Panc1 (cell line): Measurements from ENCODE around the gene PPARG. TPM values are rescaled to one million over a fixed set of nuclear protein-coding genes. Genes with fewer than 3 reads are reported as not detected.

Experiments used
- ATAC-seq: fragments of 200-7000 bp; cut with Tn5 transposase; 2 replicates; pipeline ENCODE4 v1.9.1; 2020; ENCODE audit warnings: mild to moderate bottlenecking, moderate library complexity
- BruUV-seq: library from RNA; stranded (reverse); fragments of 400-500 nt; replicated peaks from 2 replicates; lab custom pipeline; 2021; lab: Mats Ljungman, UMichigan
- CTCF ChIA-PET: fragments of 300-600 bp; sonication (Branson Sonifier 250); formaldehyde crosslinking; loops from one replicate; lab custom pipeline; 2022; ENCODE audit warnings: antibody characterized with exemption; lab: Charles Lee
- POLR2A ChIA-PET: fragments of 300-600 bp; sonication (Branson Sonifier 250); formaldehyde crosslinking; loops from one replicate; lab custom pipeline; 2022; ENCODE audit warnings: antibody characterized with exemption; lab: Charles Lee
- DNase-seq: peaks from one replicate; pipeline ENCODE4 v3.0.0-alpha.2; 2010; ENCODE audit warnings: low read depth, low spot score
- H3K27ac ChIP-seq: 2 replicates; pipeline ENCODE4 v1.5.1; 2011; ENCODE audit warnings: mild to moderate bottlenecking, low read length, inconsistent platforms
- H3K27me3 ChIP-seq: fragments of 200-500 bp; sonication (Bioruptor generic); 2 replicates; pipeline ENCODE4 v1.6.0; 2014; ENCODE audit warnings: low read length, inconsistent platforms; ENCODE audit not compliant: control insufficient read depth, insufficient read depth
- H3K36me3 ChIP-seq: fragments of 200-500 bp; sonication (Bioruptor generic); 2 replicates; pipeline ENCODE4 v1.5.1; 2014; ENCODE audit warnings: inconsistent platforms, mild to moderate bottlenecking, low read length, moderate library complexity; ENCODE audit not compliant: control insufficient read depth, insufficient read depth
- H3K4me1 ChIP-seq: 2 replicates; pipeline ENCODE4 v1.5.1; 2011; ENCODE audit warnings: inconsistent platforms, mild to moderate bottlenecking, low read length, moderate library complexity; ENCODE audit not compliant: control insufficient read depth, insufficient read depth
- H3K4me3 ChIP-seq, 2 experiments: 2 replicates each; pipeline ENCODE4 v1.5.1; 2011 to 2012; ENCODE audit warnings: low read depth in 2 of 2, low read length in 2 of 2, mild to moderate bottlenecking in 2 of 2, inconsistent platforms in 1 of 2, moderate library complexity in 1 of 2
- H3K9me3 ChIP-seq: fragments of 200-500 bp; sonication (Bioruptor generic); 2 replicates; pipeline ENCODE4 v1.5.1; 2014; ENCODE audit warnings: low read depth, mild to moderate bottlenecking, inconsistent platforms, low read length, moderate library complexity; ENCODE audit not compliant: control insufficient read depth, insufficient read depth
- POLR2AphosphoS5 ChIP-seq: IDR thresholded peaks from 2 replicates; pipeline ENCODE4 v1.6.1; 2012; ENCODE audit warnings: mild to moderate bottlenecking, low read depth, low read length, moderate library complexity
- SIN3A ChIP-seq: IDR thresholded peaks from 2 replicates; pipeline ENCODE4 v1.6.1; 2012; ENCODE audit warnings: low read depth, mild to moderate bottlenecking, low read length, moderate library complexity, borderline replicate concordance; ENCODE audit not compliant: insufficient read depth
- TCF7L2 ChIP-seq: IDR thresholded peaks from 2 replicates; pipeline ENCODE4 v1.6.1; 2011; ENCODE audit warnings: mild to moderate bottlenecking, low read depth, low read length, inconsistent platforms
- in situ Hi-C: cut with HindIII; loops from 2 replicates; pipeline ENCODE4 v1.10.0; 2016; ENCODE audit warnings: low sequenced_read_pairs, low pct_unique_long_range_greater_than_20kb
- intact Hi-C: fragments of 100-400 bp; cut with micrococcal nuclease; formaldehyde crosslinking; loops from one replicate; pipeline ENCODE4 v1.10.0; 2022; ENCODE audit not compliant: unreplicated experiment
- total RNA-seq: library from RNA; stranded (reverse); gene quantifications from one replicate; pipeline ENCODE4 v1.2.1, GENCODE V29; 2021; ENCODE audit not compliant: unreplicated experiment
- TF ChIP-seq, protein P1 (sequence below), 2 experiments: IDR thresholded peaks; 2 replicates each; pipeline ENCODE4 v1.6.1; 2011 to 2012; ENCODE audit warnings: low read depth in 2 of 2, control low read depth in 1 of 2, low read length in 1 of 2, mild to moderate bottlenecking in 1 of 2, moderate library complexity in 1 of 2; ENCODE audit not compliant: insufficient read depth in 1 of 2
- TF ChIP-seq, protein P2 (sequence below): fragments of 450-650 bp; IDR thresholded peaks from 2 replicates; pipeline ENCODE4 v1.5.1; 2017; ENCODE audit warnings: mild to moderate bottlenecking

Gene PPARG
- total RNA-seq, 1 experiment from 2014 or later: 88.1 TPM

DNA sequence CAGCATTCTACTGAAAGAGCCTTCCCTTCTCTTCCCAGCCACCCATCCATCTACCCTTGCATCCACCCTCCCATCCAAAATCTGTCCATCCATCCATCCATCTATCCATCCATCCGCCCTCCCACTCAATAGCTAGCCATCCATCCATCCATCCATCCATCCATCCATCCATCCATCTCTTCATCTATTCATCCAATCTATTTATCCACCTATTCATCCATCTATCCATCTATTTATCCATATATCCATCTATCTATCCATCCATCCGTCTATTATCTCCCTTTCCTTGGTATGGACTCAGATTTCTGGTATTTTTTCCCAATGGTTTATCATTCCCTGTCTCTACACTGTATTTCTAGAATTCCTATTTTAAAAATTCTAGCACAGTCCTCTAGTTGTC lies 46.1 kb upstream of the PPARG start:
- POLR2A ChIA-PET: no interaction called here
- intact Hi-C loops: no loop called here
- Histone ChIP-seq H3K27ac (no peak overlapping the region), H3K4me3 (no peak overlapping the region), H3K36me3 (no peaks in the 10 kb centered on the region), H3K4me1 (no peaks in the 10 kb centered on the region), H3K9me3 (no peaks in the 10 kb centered on the region), H3K27me3 (no peaks in the 10 kb centered on the region)
- TF ChIP-seq, protein P1, sequence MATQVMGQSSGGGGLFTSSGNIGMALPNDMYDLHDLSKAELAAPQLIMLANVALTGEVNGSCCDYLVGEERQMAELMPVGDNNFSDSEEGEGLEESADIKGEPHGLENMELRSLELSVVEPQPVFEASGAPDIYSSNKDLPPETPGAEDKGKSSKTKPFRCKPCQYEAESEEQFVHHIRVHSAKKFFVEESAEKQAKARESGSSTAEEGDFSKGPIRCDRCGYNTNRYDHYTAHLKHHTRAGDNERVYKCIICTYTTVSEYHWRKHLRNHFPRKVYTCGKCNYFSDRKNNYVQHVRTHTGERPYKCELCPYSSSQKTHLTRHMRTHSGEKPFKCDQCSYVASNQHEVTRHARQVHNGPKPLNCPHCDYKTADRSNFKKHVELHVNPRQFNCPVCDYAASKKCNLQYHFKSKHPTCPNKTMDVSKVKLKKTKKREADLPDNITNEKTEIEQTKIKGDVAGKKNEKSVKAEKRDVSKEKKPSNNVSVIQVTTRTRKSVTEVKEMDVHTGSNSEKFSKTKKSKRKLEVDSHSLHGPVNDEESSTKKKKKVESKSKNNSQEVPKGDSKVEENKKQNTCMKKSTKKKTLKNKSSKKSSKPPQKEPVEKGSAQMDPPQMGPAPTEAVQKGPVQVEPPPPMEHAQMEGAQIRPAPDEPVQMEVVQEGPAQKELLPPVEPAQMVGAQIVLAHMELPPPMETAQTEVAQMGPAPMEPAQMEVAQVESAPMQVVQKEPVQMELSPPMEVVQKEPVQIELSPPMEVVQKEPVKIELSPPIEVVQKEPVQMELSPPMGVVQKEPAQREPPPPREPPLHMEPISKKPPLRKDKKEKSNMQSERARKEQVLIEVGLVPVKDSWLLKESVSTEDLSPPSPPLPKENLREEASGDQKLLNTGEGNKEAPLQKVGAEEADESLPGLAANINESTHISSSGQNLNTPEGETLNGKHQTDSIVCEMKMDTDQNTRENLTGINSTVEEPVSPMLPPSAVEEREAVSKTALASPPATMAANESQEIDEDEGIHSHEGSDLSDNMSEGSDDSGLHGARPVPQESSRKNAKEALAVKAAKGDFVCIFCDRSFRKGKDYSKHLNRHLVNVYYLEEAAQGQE (IDR thresholded peaks at IDR 0.05; ENCODE audit: insufficient read depth in 1 of 2, low read depth in 2 of 2, low read length in 1 of 2): no peak
- TF ChIP-seq POLR2AphosphoS5 (no peak), TCF7L2 (no peak), SIN3A (no peak)
- TF ChIP-seq, protein P2, sequence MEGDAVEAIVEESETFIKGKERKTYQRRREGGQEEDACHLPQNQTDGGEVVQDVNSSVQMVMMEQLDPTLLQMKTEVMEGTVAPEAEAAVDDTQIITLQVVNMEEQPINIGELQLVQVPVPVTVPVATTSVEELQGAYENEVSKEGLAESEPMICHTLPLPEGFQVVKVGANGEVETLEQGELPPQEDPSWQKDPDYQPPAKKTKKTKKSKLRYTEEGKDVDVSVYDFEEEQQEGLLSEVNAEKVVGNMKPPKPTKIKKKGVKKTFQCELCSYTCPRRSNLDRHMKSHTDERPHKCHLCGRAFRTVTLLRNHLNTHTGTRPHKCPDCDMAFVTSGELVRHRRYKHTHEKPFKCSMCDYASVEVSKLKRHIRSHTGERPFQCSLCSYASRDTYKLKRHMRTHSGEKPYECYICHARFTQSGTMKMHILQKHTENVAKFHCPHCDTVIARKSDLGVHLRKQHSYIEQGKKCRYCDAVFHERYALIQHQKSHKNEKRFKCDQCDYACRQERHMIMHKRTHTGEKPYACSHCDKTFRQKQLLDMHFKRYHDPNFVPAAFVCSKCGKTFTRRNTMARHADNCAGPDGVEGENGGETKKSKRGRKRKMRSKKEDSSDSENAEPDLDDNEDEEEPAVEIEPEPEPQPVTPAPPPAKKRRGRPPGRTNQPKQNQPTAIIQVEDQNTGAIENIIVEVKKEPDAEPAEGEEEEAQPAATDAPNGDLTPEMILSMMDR: no peak
- DNase-seq (no peak), ATAC-seq (no peak)
- in situ Hi-C loops: no loop called here
- no TSS peak for BruUV-seq
- CTCF ChIA-PET: no interaction called here

DNA sequence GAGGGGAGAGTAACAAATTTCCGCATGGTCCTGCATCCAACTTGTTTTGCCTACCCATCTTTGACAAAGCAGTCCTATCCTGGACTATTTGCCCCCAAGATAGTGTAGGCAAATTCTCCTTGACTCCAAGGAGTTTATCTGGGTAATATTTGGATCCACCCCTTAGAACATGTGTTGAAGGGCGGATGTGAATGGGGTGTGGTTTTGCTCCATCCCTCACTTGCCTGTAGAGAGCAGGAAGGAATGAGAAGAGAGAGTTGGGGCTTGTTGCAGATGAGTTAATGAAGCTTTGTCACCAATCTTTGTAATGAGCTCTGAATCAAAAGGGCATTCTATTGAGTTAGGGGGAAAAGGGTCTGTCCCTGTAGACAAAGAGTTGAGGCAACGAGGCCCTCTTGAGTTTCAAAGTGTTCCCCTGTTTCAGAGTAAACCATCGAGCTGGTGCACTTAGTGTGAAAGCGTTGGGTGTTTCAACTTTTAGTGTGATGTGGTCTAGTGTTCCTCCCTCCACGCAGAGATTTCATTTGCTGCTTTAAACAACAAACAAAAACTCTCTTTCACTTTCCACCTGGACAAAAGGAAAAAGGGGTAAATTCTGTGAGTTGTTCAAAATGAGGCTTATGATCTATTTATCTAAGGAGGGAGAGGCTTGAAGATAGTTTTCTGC lies 42.2 kb upstream of the PPARG start:
- no TSS peak for BruUV-seq
- ChIA-PET POLR2A (no interaction called here), CTCF (no interaction called here)
- H3K4me3 ChIP-seq: no peak overlapping the region
- intact Hi-C loops: no loop called here
- DNase-seq (no peak), ATAC-seq (no peak)
- H3K9me3 ChIP-seq: peaks cover 4% of the 10 kb centered on the region; the same call in 1 of the 2 replicates
- H3K27me3 ChIP-seq: no peaks in the 10 kb centered on the region
- TF ChIP-seq SIN3A (no peak), TCF7L2 (no peak), POLR2AphosphoS5 (no peak)
- TF ChIP-seq, protein P2: no peak
- TF ChIP-seq, protein P1 (IDR thresholded peaks at IDR 0.05; ENCODE audit: insufficient read depth in 1 of 2, low read depth in 2 of 2, low read length in 1 of 2): no peak
- H3K27ac ChIP-seq: no peak overlapping the region
- no peaks in the 10 kb centered on the region for H3K4me1 ChIP-seq
- in situ Hi-C loops: no loop called here
- no peaks in the 10 kb centered on the region for H3K36me3 ChIP-seq
